IMR-90 (cell line): ENCODE results near the gene PIK3R5.

ENCODE experiments used
- CTCF ChIP-seq: conservative IDR thresholded peaks from 2 replicates; pipeline ENCODE4 v1.5.1; 2012; ENCODE audit warnings: mild to moderate bottlenecking, low read depth, low read length, improper control_type of control experiment
- RCOR1 ChIP-seq: IDR thresholded peaks from 2 replicates; pipeline ENCODE4 v1.6.1; 2012; ENCODE audit warnings: mild to moderate bottlenecking, low read length, improper control_type of control experiment; ENCODE audit not compliant: insufficient replicate concordance

- no peak for TF ChIP-seq CTCF
- TF ChIP-seq RCOR1: no peak
These were observed 20.8 kb upstream of the PIK3R5 start for GRCh38 chr17:8986295-8986694.
